Measurements from ENCODE around the gene NFATC1. TPM values are rescaled to one million over a fixed set of nuclear protein-coding genes. Genes with fewer than 3 reads are reported as not detected.
"Not testable (repeated sequence)": the region's sequence is repeated elsewhere in the genome, so short reads cannot be mapped to it uniquely, and the experiment has no call there.

The NFATC1 gene
- total RNA-seq, 1 donor from 2014 or later: 18.3 TPM

- Histone ChIP-seq H3K27me3 (ENCODE audit: low read depth) (no peaks in the 10 kb centered on the region), H3K27ac (replicated peaks) (no peak overlapping the region), H3K4me1 (peaks cover 17% of the 10 kb centered on the region), H3K36me3 (peaks cover 11% of the 10 kb centered on the region), H3K4me3 (no peak overlapping the region), H3K9me3 (replicated peaks) (peaks cover 26% of the 10 kb centered on the region)
- TF ChIP-seq CTCF (IDR thresholded peaks at IDR 0.05; ENCODE audit: borderline replicate concordance): no peak
- intact Hi-C loops (cut with micrococcal nuclease): no loop called here
- DNase-seq: no peak
These were observed 102.9 kb downstream of the NFATC1 start for GRCh38 chr18:79498662-79499061.

DNA sequence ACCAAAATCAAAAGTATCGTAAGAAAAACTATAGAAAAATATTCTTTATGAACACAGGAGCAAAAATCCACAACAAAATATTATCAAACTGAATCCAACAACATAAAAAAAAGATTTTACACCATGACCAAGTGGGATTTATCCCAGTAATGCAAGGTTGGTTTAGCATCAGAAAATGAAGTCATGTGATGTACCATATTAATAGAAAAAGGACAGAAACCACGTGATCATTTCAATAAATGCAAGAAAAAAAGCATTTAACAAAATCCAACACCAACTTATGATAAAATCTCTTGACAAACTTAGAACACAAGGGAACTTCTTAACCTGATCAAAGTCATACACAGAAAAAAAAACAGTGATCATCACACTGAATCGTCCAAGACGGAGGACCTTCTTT lies 105.3 kb downstream of the NFATC1 start:
- no peaks in the 10 kb centered on the region for H3K27me3 ChIP-seq (ENCODE audit: low read depth)
- H3K9me3 ChIP-seq (replicated peaks): peaks cover 26% of the 10 kb centered on the region
- peaks cover 22% of the 10 kb centered on the region for H3K4me1 ChIP-seq
- DNase-seq: no peak
- intact Hi-C loops (cut with micrococcal nuclease): no loop called here
- H3K27ac ChIP-seq (replicated peaks): no peak overlapping the region
- no peak for TF ChIP-seq CTCF (IDR thresholded peaks at IDR 0.05; ENCODE audit: borderline replicate concordance)
- H3K4me3 ChIP-seq: no peak overlapping the region
- H3K36me3 ChIP-seq: peaks cover 7% of the 10 kb centered on the region

- intact Hi-C loops (cut with micrococcal nuclease): no loop called here
- H3K9me3 ChIP-seq (replicated peaks): peaks cover 26% of the 10 kb centered on the region
- H3K36me3 ChIP-seq: peaks cover 7% of the 10 kb centered on the region
- no peak for DNase-seq
- TF ChIP-seq CTCF (IDR thresholded peaks at IDR 0.05; ENCODE audit: borderline replicate concordance): no peak
- H3K4me1 ChIP-seq: peaks cover 22% of the 10 kb centered on the region
- H3K27ac ChIP-seq (replicated peaks): no peak overlapping the region
- no peak overlapping the region for H3K4me3 ChIP-seq
- H3K27me3 ChIP-seq (ENCODE audit: low read depth): no peaks in the 10 kb centered on the region
These were observed 107.1 kb downstream of the NFATC1 start for GRCh38 chr18:79502782-79503181.

- peaks cover 6% of the 10 kb centered on the region for H3K36me3 ChIP-seq
- DNase-seq: no peak
- H3K4me1 ChIP-seq: peaks cover 27% of the 10 kb centered on the region
- TF ChIP-seq CTCF (IDR thresholded peaks at IDR 0.05; ENCODE audit: borderline replicate concordance): no peak
- no peak overlapping the region for H3K4me3 ChIP-seq
- no peaks in the 10 kb centered on the region for H3K27me3 ChIP-seq (ENCODE audit: low read depth)
- intact Hi-C loops (cut with micrococcal nuclease): no loop called here
- peaks cover 21% of the 10 kb centered on the region for H3K9me3 ChIP-seq (replicated peaks)
- no peak overlapping the region for H3K27ac ChIP-seq (replicated peaks)
These were observed 107.7 kb downstream of the NFATC1 start for GRCh38 chr18:79503406-79503805.

DNA sequence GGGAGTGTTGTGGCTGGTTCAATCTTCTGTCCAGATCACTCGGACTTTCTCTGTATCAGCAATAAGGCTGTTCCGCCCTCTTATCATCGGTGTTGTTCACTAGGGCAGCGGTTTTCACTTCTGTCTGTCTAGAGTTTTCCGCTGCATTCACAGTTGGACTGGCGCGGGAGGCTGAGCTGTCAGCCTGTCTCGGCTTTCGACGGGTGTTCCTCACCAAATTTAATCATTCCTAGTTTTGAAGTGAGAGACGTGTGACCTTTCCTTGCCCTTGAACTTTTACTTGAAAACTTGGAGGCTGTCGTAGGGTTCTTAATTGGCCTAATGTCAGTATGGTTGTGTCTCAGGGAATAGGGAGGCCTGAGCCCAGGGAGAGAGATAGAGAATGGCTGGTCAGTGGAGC lies 108.3 kb downstream of the NFATC1 start:
- no peak overlapping the region for H3K4me3 ChIP-seq
- peaks cover 34% of the 10 kb centered on the region for H3K4me1 ChIP-seq
- H3K9me3 ChIP-seq (replicated peaks): peaks cover 15% of the 10 kb centered on the region
- no peaks in the 10 kb centered on the region for H3K27me3 ChIP-seq (ENCODE audit: low read depth)
- no peak overlapping the region for H3K27ac ChIP-seq (replicated peaks)
- TF ChIP-seq CTCF (IDR thresholded peaks at IDR 0.05; ENCODE audit: borderline replicate concordance): no peak
- no peak for DNase-seq
- intact Hi-C loops (cut with micrococcal nuclease): no loop called here
- H3K36me3 ChIP-seq: no peaks in the 10 kb centered on the region

DNA sequence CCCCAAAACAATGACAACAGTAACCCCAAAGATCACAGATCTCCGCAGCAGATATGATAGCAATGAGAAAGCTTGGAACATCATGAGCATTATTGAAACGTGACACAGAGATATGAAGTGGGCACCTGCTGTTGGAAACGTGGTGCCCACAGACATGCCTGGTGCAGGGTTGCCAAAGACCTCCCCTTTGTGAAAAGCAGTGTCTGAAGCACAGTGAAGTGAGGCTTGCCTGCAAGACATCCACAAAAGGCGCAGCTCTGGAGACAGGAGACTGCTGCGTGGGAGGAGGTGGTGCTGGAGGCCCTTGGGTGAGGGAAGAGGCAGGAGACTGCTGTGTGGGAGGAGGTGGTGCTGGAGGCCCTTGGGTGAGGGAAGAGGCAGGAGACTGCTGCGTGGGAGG lies 108.8 kb downstream of the NFATC1 start:
- Histone ChIP-seq H3K9me3 (replicated peaks) (peaks cover 10% of the 10 kb centered on the region), H3K4me1 (peaks cover 36% of the 10 kb centered on the region)
- H3K36me3 ChIP-seq; intact Hi-C loops (cut with micrococcal nuclease); H3K27ac ChIP-seq (replicated peaks); DNase-seq; H3K27me3 ChIP-seq (ENCODE audit: low read depth); H3K4me3 ChIP-seq: not testable (repeated sequence)

DNA sequence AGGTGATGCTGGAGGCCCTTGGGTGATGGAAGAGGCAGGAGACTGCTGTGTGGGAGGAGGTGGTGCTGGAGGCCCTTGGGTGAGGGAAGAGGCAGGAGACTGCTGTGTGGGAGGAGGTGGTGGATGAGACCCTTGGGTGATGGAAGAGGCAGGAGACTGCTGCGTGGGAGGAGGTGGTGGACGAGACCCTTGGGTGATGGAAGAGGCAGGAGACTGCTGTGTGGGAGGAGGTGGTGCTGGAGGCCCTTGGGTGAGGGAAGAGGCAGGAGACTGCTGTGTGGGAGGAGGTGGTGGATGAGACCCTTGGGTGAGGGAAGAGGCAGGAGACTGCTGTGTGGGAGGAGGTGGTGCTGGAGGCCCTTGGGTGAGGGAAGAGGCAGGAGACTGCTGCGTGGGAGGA lies 109.7 kb downstream of the NFATC1 start:
- H3K27me3 ChIP-seq (ENCODE audit: low read depth); intact Hi-C loops (cut with micrococcal nuclease); DNase-seq; H3K36me3 ChIP-seq; H3K4me3 ChIP-seq; H3K9me3 ChIP-seq (replicated peaks): not testable (repeated sequence)
- Histone ChIP-seq H3K27ac (replicated peaks) (peak overlapping the region; percentile 97), H3K4me1 (peaks cover 36% of the 10 kb centered on the region)

Measured in left ventricle myocardium inferior (tissue), 1 donor.